Suprapubic skin (tissue), 4 donors: ENCODE measurements around the gene CTNNA2.

Source experiments
- EP300 ChIP-seq: sonication (generic); formaldehyde crosslinking; IDR thresholded peaks from one replicate; pipeline ENCODE4 v1.6.1; 2017; ENCODE audit warnings: antibody characterized with exemption
- POLR2A ChIP-seq, 2 donors: fragments of 450-650 bp; IDR thresholded peaks; one replicate each; pipeline ENCODE4 v1.6.1; 2017; ENCODE audit warnings: antibody characterized with exemption in 2 of 2, mild to moderate bottlenecking in 2 of 2, moderate library complexity in 2 of 2
- POLR2AphosphoS5 ChIP-seq, 3 donors: sonication (generic); formaldehyde crosslinking; IDR thresholded peaks; one replicate each; pipeline ENCODE4 v1.6.1; 2017; ENCODE audit warnings: antibody characterized with exemption in 3 of 3
- TF ChIP-seq, protein P1 (sequence below), 2 donors: fragments of 200-600 bp in 1 of 2; fragments of 450-650 bp in 1 of 2; sonication (generic) in 1 of 2; IDR thresholded peaks; one replicate each; pipeline ENCODE4 v1.5.1; 2016 to 2019; ENCODE audit warnings: antibody characterized with exemption in 2 of 2, mild to moderate bottlenecking in 1 of 2, moderate library complexity in 1 of 2

DNA sequence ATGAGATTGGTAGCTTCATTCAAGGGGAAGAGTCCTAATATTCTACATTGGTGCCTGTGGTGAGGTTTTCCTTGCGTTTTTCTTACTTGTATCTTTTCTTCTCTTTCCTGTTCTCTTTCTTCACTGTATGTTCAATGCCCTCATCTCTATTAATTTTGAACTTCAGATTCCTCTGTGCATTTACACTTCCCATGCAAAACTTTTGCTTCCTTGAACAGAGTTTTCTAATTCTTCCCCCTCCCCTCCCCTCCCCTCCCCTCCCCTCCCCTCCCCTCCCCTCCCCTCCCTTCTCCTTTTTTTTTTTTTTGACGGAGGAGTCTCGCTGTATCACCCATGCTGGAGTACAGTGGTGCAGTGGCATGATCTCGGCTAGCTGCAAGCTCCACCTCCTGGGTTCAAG lies 403.4 kb downstream of the CTNNA2 start:
- TF ChIP-seq POLR2AphosphoS5 (IDR thresholded peaks at IDR 0.05) (no peak), POLR2A (IDR thresholded peaks at IDR 0.05) (no peak), EP300 (no peak)
- TF ChIP-seq, protein P1, sequence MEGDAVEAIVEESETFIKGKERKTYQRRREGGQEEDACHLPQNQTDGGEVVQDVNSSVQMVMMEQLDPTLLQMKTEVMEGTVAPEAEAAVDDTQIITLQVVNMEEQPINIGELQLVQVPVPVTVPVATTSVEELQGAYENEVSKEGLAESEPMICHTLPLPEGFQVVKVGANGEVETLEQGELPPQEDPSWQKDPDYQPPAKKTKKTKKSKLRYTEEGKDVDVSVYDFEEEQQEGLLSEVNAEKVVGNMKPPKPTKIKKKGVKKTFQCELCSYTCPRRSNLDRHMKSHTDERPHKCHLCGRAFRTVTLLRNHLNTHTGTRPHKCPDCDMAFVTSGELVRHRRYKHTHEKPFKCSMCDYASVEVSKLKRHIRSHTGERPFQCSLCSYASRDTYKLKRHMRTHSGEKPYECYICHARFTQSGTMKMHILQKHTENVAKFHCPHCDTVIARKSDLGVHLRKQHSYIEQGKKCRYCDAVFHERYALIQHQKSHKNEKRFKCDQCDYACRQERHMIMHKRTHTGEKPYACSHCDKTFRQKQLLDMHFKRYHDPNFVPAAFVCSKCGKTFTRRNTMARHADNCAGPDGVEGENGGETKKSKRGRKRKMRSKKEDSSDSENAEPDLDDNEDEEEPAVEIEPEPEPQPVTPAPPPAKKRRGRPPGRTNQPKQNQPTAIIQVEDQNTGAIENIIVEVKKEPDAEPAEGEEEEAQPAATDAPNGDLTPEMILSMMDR (IDR thresholded peaks at IDR 0.05) = no peak
